Measurements from ENCODE around the gene HOXA13. TPM values are rescaled to one million over a fixed set of nuclear protein-coding genes. Genes with fewer than 3 reads are reported as not detected.

HOXA13 gene
- total RNA-seq, 1 donor from 2014 or later: not detected

DNA sequence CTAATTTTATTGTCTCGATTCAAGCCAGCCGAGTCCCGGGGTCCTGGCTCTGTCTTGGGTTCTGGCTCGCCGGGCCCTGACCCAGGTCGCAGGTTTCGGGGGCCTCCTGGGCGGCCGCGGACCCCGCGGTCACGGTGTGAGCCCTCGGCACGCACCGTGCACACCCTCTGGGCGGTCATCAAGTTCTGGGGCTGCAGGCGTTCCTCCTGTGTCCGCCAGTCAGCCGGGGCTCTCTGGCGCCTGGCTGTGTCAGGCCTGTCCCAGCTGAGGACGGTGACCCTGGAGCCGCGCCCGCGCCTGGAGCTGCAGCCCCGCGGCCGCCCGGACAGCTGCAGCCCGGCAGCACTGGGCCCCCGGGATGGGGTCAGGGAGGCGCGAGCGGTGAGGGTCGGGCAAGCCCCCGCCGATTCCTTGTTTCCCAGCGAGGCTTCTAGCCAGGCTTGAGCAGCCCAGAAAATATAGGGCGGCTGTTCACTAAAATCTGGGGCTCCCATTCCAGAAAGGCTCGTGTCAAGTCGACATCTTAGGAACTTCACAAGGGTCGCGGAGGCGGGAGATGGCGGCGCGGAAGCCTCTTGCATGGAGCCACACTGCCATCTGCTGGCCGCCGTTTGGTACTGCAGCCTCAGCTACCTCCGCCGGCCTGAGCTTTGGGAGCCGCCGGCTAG is 39.2 kb downstream of the HOXA13 start:
- peaks cover 70% of the 10 kb centered on the region for H3K27me3 Mint-ChIP-seq (ENCODE audit: low read depth)
- H3K4me3 Mint-ChIP-seq (ENCODE audit: unreplicated experiment): peak overlapping the region; percentile 69
- peak; percentile 100 for TF ChIP-seq CTCF (IDR thresholded peaks at IDR 0.05)
- DNase-seq (ENCODE audit: low spot score): peak; percentile 94
- peaks cover 4% of the 10 kb centered on the region for H3K9me3 Mint-ChIP-seq (ENCODE audit: low read depth)
- H3K36me3 Mint-ChIP-seq (ENCODE audit: low read depth): peaks cover 4% of the 10 kb centered on the region
- H3K4me1 Mint-ChIP-seq (ENCODE audit: low read depth): peaks cover 8% of the 10 kb centered on the region
- no peak overlapping the region for H3K27ac Mint-ChIP-seq (ENCODE audit: unreplicated experiment)

GRCh38 chr7:27160145-27160545 is 39.7 kb downstream of the HOXA13 start:
- Mint-ChIP-seq H3K27me3 (ENCODE audit: low read depth) (peaks cover 73% of the 10 kb centered on the region), H3K9me3 (ENCODE audit: low read depth) (peaks cover 4% of the 10 kb centered on the region), H3K36me3 (ENCODE audit: low read depth) (peaks cover 4% of the 10 kb centered on the region), H3K27ac (ENCODE audit: unreplicated experiment) (no peak overlapping the region), H3K4me3 (ENCODE audit: unreplicated experiment) (no peak overlapping the region), H3K4me1 (ENCODE audit: low read depth) (peaks cover 10% of the 10 kb centered on the region)
- DNase-seq (ENCODE audit: low spot score): peak; percentile 78
- no peak for TF ChIP-seq CTCF (IDR thresholded peaks at IDR 0.05)

GRCh38 chr7:27159266-27160144 is 40.4 kb downstream of the HOXA13 start:
- H3K4me1 Mint-ChIP-seq (ENCODE audit: low read depth): peaks cover 14% of the 10 kb centered on the region
- no peak for TF ChIP-seq CTCF (IDR thresholded peaks at IDR 0.05)
- H3K27me3 Mint-ChIP-seq (ENCODE audit: low read depth): peaks cover 76% of the 10 kb centered on the region

GRCh38 chr7:27158436-27159265 is 41.2 kb downstream of the HOXA13 start:
- no peak for TF ChIP-seq CTCF (IDR thresholded peaks at IDR 0.05)
- H3K27ac Mint-ChIP-seq (ENCODE audit: unreplicated experiment): no peak overlapping the region
- peaks cover 14% of the 10 kb centered on the region for H3K4me1 Mint-ChIP-seq (ENCODE audit: low read depth)
- peak; percentile 75 for DNase-seq (ENCODE audit: low spot score)
- H3K27me3 Mint-ChIP-seq (ENCODE audit: low read depth): peaks cover 77% of the 10 kb centered on the region
- peaks cover 7% of the 10 kb centered on the region for H3K36me3 Mint-ChIP-seq (ENCODE audit: low read depth)
- peaks cover 4% of the 10 kb centered on the region for H3K9me3 Mint-ChIP-seq (ENCODE audit: low read depth)
- H3K4me3 Mint-ChIP-seq (ENCODE audit: unreplicated experiment): no peak overlapping the region

More at GRCh38 chr7:27159266-27160144, 40.4 kb downstream of the HOXA13 start:
- Mint-ChIP-seq H3K36me3 (ENCODE audit: low read depth) (peaks cover 7% of the 10 kb centered on the region), H3K27ac (ENCODE audit: unreplicated experiment) (no peak overlapping the region), H3K9me3 (ENCODE audit: low read depth) (peaks cover 4% of the 10 kb centered on the region), H3K4me3 (ENCODE audit: unreplicated experiment) (peak overlapping the region; percentile 33)
- DNase-seq (ENCODE audit: low spot score): peak; percentile 64
